ENCODE data around the gene OR10H1. TPM values are rescaled to one million over a fixed set of nuclear protein-coding genes. Genes with fewer than 3 reads are reported as not detected.
A peak's percentile ranks its signal among the peaks of the same experiment; 100 is the strongest.
"Not testable (repeated sequence)": the region's sequence is repeated elsewhere in the genome, so short reads cannot be mapped to it uniquely, and the experiment has no call there.

OR10H1 gene
- total RNA-seq, 1 experiment from 2014 or later: 0.17 TPM

DNA sequence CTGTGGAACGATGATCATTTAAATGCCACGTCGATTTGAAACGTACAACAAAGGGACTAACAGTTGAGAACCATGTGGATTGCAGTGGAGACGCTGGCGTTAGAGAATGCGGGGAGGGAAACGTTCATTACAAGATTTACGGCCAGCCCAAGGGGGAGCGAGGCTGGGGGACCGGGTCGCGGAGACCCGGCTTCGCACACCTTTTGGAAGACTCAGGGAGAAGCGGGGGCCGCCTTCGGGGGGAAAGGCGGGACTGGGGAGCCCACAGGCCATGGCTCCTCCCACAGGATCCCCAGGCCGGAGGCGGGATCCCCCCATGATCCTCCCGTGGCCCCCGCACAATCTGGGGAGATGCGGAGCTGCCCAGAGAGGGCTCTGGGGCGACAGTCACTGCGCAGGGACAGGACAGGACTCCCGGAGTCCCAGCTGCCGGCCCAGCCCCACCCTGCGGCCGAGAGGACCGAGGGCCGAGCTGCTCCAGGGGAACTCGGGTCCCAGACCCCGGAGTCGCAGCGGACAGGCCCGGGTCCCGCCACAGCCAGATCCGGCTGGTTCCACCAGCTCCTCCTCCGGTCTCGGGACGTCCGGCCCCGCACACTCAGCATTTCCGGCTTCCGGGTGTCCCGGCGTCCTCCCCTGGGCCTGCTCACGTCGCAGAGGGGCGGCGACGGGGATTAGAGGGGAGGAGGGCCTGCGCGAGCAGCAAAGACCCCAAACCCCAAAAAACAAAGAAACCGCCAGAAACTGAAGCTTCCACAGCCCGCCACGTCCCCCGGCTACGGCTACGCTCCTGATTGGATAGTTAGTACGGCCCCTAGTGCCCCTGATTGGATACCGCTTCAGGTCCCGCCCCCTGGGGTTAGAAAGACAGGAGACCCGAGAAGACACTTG, 21.1 kb upstream of the OR10H1 start (continued):
- TF ChIP-seq, protein P1, sequence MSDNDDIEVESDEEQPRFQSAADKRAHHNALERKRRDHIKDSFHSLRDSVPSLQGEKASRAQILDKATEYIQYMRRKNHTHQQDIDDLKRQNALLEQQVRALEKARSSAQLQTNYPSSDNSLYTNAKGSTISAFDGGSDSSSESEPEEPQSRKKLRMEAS (IDR thresholded peaks at IDR 0.05): peak; percentile 75
- TF ChIP-seq POLR2A (IDR thresholded peaks at IDR 0.05; ENCODE audit: borderline replicate concordance, extremely low read depth, insufficient read depth, insufficient read length) (peak; percentile 68), SIN3A (IDR thresholded peaks at IDR 0.05; ENCODE audit: low read depth) (peak; percentile 66), SP1 (IDR thresholded peaks at IDR 0.05; ENCODE audit: low read depth) (peak; percentile 69), ZNF274 (IDR thresholded peaks at IDR 0.05; ENCODE audit: low read depth, low read length) (no peak), JUND (IDR thresholded peaks at IDR 0.05) (peak; percentile 50; the same call in 1 of the 2 replicates), ZFX (IDR thresholded peaks at IDR 0.05) (peak; percentile 66; the same call in 1 of the 2 replicates)

- RAD21 ChIA-PET (ENCODE audit: low non-redundant PET in 1 of 2, low total read pairs in 2 of 2, uncharacterized antibody in 2 of 2, unreplicated experiment in 2 of 2); H2AFZ ChIP-seq (ENCODE audit: low read depth, low read length, poor library complexity, severe bottlenecking); H3K9me3 ChIP-seq (ENCODE audit: control insufficient read depth in 1 of 2, insufficient read depth in 1 of 2, low read depth in 1 of 2, low read length in 2 of 2); BruUV-seq (replicated peaks); H4K20me1 ChIP-seq (ENCODE audit: insufficient read depth); H3K9me2 ChIP-seq (ENCODE audit: insufficient read depth); H3K27me3 ChIP-seq (ENCODE audit: insufficient read depth, low read length): not testable (repeated sequence)
- H3K36me3 ChIP-seq (ENCODE audit: control insufficient read depth in 1 of 2, insufficient read depth in 2 of 2, low read length in 2 of 2): peaks cover 0 to 40% of the 10 kb centered on the region in 2 experiments; a peak in 2 of 4 replicates
- H3K4me2 ChIP-seq (ENCODE audit: low read length): peak overlapping the region; percentile 78
- H3K4me1 ChIP-seq (ENCODE audit: control insufficient read depth in 1 of 2, insufficient read depth in 2 of 2, low read length in 2 of 2): peaks cover 63 to 98% of the 10 kb centered on the region in 2 experiments
- TF ChIP-seq CBX3 (IDR thresholded peaks at IDR 0.05; ENCODE audit: low read depth) (peak; percentile 76), SIN3A (IDR thresholded peaks at IDR 0.05; ENCODE audit: low read depth) (peak; percentile 97; the same call in 1 of the 2 replicates), EGR1 (IDR thresholded peaks at IDR 0.05; ENCODE audit: low read depth) (0 out of 2 replicates have a peak, but pooled peaks have one; percentile 42), SRF (IDR thresholded peaks at IDR 0.05; ENCODE audit: low read depth) (peak; percentile 82), YY1 (IDR thresholded peaks at IDR 0.05; ENCODE audit: extremely low read depth, insufficient replicate concordance, low read depth, low read length) (peak; percentile 82), POLR2AphosphoS5 (IDR thresholded peaks at IDR 0.05; ENCODE audit: low read depth, low read length) (peak; percentile 62; the same call in 1 of the 2 replicates), TCF7L2 (IDR thresholded peaks at IDR 0.05; ENCODE audit: borderline replicate concordance, extremely low read depth, insufficient read depth, insufficient read length) (peak; percentile 40), RAD21 (IDR thresholded peaks at IDR 0.05; ENCODE audit: low read depth) (peak; percentile 32), CEBPB (IDR thresholded peaks at IDR 0.05; ENCODE audit: low read depth) (peak; percentile 69; the same call in 1 of the 2 replicates), SP1 (IDR thresholded peaks at IDR 0.05; ENCODE audit: low read depth) (peak; percentile 93), ZBTB33 (IDR thresholded peaks at IDR 0.05; ENCODE audit: extremely low read depth, insufficient replicate concordance, low read length) (peak; percentile 44), FOSL1 (IDR thresholded peaks at IDR 0.05; ENCODE audit: low read depth) (peak; percentile 54), JUND (IDR thresholded peaks at IDR 0.05) (peak; percentile 81)
- TF ChIP-seq, protein P1 (IDR thresholded peaks at IDR 0.05): peak; percentile 72; the same call in 1 of the 2 replicates
- ATAC-seq (peak; percentile 28), DNase-seq (ENCODE audit: low read depth, low spot score) (peak; percentile 85)
- peak overlapping the region; percentile 59 to 60 for H3K4me3 ChIP-seq (replicated peaks in 1 of 2; ENCODE audit: low read depth in 1 of 2, low read length in 2 of 2)
- intact Hi-C loops (cut with micrococcal nuclease): loop anchor here (2.0 to 5.0 kb wide), 3 partner anchors 27 to 347 kb away; no protein-coding TSS in a partner anchor
- ChIA-PET CTCF (interaction anchor here (1.1 kb wide), 1 partner anchor 346 kb away, joined by 3 read pairs; no protein-coding TSS in a partner anchor), POLR2A (interaction anchor here (0.9 to 4.2 kb wide), 8 partner anchors 9 to 206 kb away, joined by 3 to 60 read pairs (median 3); partner anchors contain the start of gene OR10H1)
- peak overlapping the region; percentile 97 for H3K9ac ChIP-seq (ENCODE audit: low read length)
- H3K79me2 ChIP-seq (ENCODE audit: insufficient read depth, low read length): peaks cover 40% of the 10 kb centered on the region
- peak overlapping the region; percentile 100 for H3K27ac ChIP-seq (ENCODE audit: low read depth, low read length)
These were observed 20.3 kb upstream of the OR10H1 start for GRCh38 chr19:15835565-15836329.

Data from HCT116 (cell line).